ENCODE measurements around the gene C11orf24.

- TF ChIP-seq, protein P1, sequence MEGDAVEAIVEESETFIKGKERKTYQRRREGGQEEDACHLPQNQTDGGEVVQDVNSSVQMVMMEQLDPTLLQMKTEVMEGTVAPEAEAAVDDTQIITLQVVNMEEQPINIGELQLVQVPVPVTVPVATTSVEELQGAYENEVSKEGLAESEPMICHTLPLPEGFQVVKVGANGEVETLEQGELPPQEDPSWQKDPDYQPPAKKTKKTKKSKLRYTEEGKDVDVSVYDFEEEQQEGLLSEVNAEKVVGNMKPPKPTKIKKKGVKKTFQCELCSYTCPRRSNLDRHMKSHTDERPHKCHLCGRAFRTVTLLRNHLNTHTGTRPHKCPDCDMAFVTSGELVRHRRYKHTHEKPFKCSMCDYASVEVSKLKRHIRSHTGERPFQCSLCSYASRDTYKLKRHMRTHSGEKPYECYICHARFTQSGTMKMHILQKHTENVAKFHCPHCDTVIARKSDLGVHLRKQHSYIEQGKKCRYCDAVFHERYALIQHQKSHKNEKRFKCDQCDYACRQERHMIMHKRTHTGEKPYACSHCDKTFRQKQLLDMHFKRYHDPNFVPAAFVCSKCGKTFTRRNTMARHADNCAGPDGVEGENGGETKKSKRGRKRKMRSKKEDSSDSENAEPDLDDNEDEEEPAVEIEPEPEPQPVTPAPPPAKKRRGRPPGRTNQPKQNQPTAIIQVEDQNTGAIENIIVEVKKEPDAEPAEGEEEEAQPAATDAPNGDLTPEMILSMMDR (IDR thresholded peaks at IDR 0.05): peak in 3 of 7 experiments; percentile 15 to 31 (median 21)
- TF ChIP-seq POLR2A (IDR thresholded peaks at IDR 0.05): no peak
- TF ChIP-seq POLR2AphosphoS5 (IDR thresholded peaks at IDR 0.05): peak in 1 of 3 donors; percentile 46
- no peak for TF ChIP-seq EP300 (IDR thresholded peaks at IDR 0.05)
Measured at GRCh38 chr11:68271023-68271780, 571 bp downstream of the C11orf24 start.
